Measurements from ENCODE around the gene SUPT3H.

SUPT3H gene

DNA sequence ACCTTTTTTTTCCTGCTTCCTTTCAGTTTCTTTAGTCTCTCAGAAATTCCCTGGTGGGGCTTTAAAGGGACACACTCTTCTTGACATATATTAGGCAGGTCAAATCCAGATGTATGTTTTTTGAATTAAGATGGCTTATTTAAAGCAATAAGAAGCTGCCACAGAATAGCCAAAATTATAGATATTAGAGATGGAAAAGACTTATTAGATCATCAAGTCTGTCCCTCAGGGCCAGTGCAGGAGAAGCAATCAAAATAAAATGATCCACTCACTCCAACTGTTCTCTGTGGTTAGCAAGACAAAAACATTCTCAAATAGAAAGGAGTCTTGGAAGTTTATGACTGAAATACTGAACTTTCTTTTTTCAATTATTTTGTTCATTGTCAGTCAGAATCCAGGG, 527.4 kb downstream of the SUPT3H start:
- Histone ChIP-seq H3K27ac (ENCODE audit: low read length) (no peak overlapping the region), H3K27me3 (ENCODE audit: control insufficient read depth in 1 of 2, insufficient read depth in 2 of 2, low read length in 2 of 2) (no peaks in the 10 kb centered on the region), H3K9me3 (ENCODE audit: control insufficient read depth in 2 of 2, low read length in 2 of 2) (no peaks in the 10 kb centered on the region), H3K4me3 (ENCODE audit: low read length in 2 of 2) (no peak overlapping the region), H3K36me3 (ENCODE audit: control insufficient read depth in 2 of 2, insufficient read depth in 2 of 2, low read length in 2 of 2) (no peaks in the 10 kb centered on the region), H3K4me1 (ENCODE audit: control insufficient read depth, insufficient read depth, low read length) (no peaks in the 10 kb centered on the region), H3K9ac (ENCODE audit: low read length in 2 of 2) (no peak overlapping the region)

DNA sequence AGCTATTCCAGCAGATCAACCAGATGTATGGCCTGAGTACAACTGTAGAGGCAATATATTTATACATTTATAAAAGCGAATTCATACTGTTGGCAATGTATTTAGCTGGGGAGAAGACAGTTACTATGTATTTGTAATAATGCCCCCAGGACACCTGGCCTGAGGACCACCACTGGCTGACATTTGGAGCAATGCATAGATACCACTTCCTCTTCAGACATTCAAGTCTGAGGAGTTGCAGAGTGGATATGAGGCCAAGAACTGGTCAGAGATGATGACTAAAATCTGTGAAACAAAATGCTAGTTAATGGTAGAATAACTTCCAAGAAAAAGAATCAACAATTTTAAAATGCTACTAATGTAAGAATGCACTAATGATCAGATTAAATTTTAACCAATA, 527.9 kb downstream of the SUPT3H start:
- H3K27me3 ChIP-seq (ENCODE audit: control insufficient read depth in 1 of 2, insufficient read depth in 2 of 2, low read length in 2 of 2), result no peaks in the 10 kb centered on the region
- no peaks in the 10 kb centered on the region for H3K9me3 ChIP-seq (ENCODE audit: control insufficient read depth in 2 of 2, low read length in 2 of 2)
- no peak overlapping the region for H3K27ac ChIP-seq (ENCODE audit: low read length)
- H3K4me3 ChIP-seq (ENCODE audit: low read length in 2 of 2), result no peak overlapping the region
- no peaks in the 10 kb centered on the region for H3K36me3 ChIP-seq (ENCODE audit: control insufficient read depth in 2 of 2, insufficient read depth in 2 of 2, low read length in 2 of 2)
- H3K4me1 ChIP-seq (ENCODE audit: control insufficient read depth, insufficient read depth, low read length), result no peaks in the 10 kb centered on the region
- no peak overlapping the region for H3K9ac ChIP-seq (ENCODE audit: low read length in 2 of 2)

DNA sequence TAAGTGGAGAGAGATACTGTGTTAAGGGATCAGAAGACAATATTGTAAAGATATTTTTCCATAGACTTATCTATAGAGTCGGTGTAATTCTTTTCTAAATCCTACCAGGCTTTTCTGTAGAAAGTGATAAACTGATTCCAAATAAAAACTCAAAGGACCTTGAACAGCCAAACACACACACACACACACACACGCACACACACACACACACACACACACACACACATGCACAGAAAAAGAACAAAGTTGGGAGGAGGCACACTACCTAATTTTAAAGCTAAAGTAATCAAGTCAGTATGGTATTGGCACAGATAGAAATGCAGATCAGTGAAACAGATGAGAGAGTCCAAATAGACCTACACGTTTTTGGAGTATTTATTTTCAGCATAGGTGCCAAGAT, 534.0 kb downstream of the SUPT3H start:
- no peak overlapping the region for H3K9ac ChIP-seq (ENCODE audit: low read length in 2 of 2)
- H3K9me3 ChIP-seq (ENCODE audit: control insufficient read depth in 2 of 2, low read length in 2 of 2), result no peaks in the 10 kb centered on the region
- no peaks in the 10 kb centered on the region for H3K36me3 ChIP-seq (ENCODE audit: control insufficient read depth in 2 of 2, insufficient read depth in 2 of 2, low read length in 2 of 2)
- no peak overlapping the region for H3K27ac ChIP-seq (ENCODE audit: low read length)
- no peak overlapping the region for H3K4me3 ChIP-seq (ENCODE audit: low read length in 2 of 2)
- no peaks in the 10 kb centered on the region for H3K4me1 ChIP-seq (ENCODE audit: control insufficient read depth, insufficient read depth, low read length)
- no peaks in the 10 kb centered on the region for H3K27me3 ChIP-seq (ENCODE audit: control insufficient read depth in 1 of 2, insufficient read depth in 2 of 2, low read length in 2 of 2)

DNA sequence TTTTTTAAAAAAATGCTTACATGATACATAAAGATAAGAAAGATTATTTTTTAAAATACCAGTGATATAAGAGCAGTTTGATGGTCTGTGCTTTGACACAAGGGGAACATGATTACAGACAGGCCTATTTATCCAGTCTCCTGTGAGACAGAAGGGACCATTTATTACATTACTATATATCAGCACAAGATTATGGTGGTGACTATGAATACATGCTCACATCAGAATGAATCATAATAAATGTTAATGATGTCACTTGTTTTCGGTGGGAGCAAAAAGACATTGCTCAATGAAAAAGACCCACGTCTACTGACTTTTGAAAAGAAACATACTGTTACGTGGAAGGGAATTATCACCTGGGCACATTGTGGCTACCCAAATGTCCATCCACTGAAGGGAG, 535.1 kb downstream of the SUPT3H start:
- Histone ChIP-seq H3K9me3 (ENCODE audit: control insufficient read depth in 2 of 2, low read length in 2 of 2) (no peaks in the 10 kb centered on the region), H3K9ac (ENCODE audit: low read length in 2 of 2) (no peak overlapping the region), H3K27ac (ENCODE audit: low read length) (no peak overlapping the region), H3K36me3 (ENCODE audit: control insufficient read depth in 2 of 2, insufficient read depth in 2 of 2, low read length in 2 of 2) (no peaks in the 10 kb centered on the region), H3K27me3 (ENCODE audit: control insufficient read depth in 1 of 2, insufficient read depth in 2 of 2, low read length in 2 of 2) (no peaks in the 10 kb centered on the region), H3K4me1 (ENCODE audit: control insufficient read depth, insufficient read depth, low read length) (no peaks in the 10 kb centered on the region), H3K4me3 (ENCODE audit: low read length in 2 of 2) (no peak overlapping the region)

DNA sequence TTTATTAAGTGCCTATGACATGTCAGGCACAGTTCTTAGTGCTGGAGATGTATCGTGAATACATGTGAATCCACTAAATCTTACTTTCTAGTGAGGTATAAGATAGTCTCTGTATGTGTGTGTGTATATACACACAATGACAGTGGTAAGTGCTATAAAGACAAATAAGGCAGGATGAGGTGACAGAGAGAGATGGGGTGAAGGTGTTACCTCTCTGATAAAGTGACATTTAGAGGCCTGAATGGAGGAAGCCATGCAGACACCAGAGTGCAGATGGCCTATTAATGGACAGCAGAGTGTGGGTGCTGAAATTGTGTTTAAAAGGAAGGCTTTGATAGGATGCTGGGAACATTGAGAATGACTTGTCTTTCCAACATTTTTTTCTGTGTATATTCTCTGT, 535.9 kb downstream of the SUPT3H start:
- Histone ChIP-seq H3K36me3 (ENCODE audit: control insufficient read depth in 2 of 2, insufficient read depth in 2 of 2, low read length in 2 of 2) (no peaks in the 10 kb centered on the region), H3K9ac (ENCODE audit: low read length in 2 of 2) (no peak overlapping the region), H3K4me3 (ENCODE audit: low read length in 2 of 2) (no peak overlapping the region), H3K4me1 (ENCODE audit: control insufficient read depth, insufficient read depth, low read length) (no peaks in the 10 kb centered on the region), H3K27me3 (ENCODE audit: control insufficient read depth in 1 of 2, insufficient read depth in 2 of 2, low read length in 2 of 2) (no peaks in the 10 kb centered on the region), H3K27ac (ENCODE audit: low read length) (no peak overlapping the region), H3K9me3 (ENCODE audit: control insufficient read depth in 2 of 2, low read length in 2 of 2) (no peaks in the 10 kb centered on the region)

DNA sequence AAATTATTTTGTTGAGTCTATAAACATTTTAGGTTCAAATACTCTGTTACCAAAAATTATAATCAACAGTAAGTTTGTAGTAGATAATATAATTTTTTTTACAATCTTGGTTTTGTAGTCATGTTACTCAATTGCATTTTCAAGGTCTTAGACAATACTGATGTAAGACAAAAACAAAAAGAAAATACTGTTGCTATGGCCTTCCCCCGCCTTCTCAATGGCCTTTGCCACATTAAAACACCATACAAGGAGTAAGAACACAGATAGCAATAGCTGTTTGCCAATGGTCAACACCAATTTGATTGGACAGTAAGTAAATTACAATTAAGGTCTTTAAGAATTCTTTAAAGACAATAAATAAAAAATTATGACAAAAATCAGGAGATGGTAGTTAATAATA, 540.0 kb downstream of the SUPT3H start:
- no peak overlapping the region for H3K9ac ChIP-seq (ENCODE audit: low read length in 2 of 2)
- no peaks in the 10 kb centered on the region for H3K27me3 ChIP-seq (ENCODE audit: control insufficient read depth in 1 of 2, insufficient read depth in 2 of 2, low read length in 2 of 2)
- H3K9me3 ChIP-seq (ENCODE audit: control insufficient read depth in 2 of 2, low read length in 2 of 2), result no peaks in the 10 kb centered on the region
- no peaks in the 10 kb centered on the region for H3K36me3 ChIP-seq (ENCODE audit: control insufficient read depth in 2 of 2, insufficient read depth in 2 of 2, low read length in 2 of 2)
- H3K4me3 ChIP-seq (ENCODE audit: low read length in 2 of 2), result no peak overlapping the region
- H3K27ac ChIP-seq (ENCODE audit: low read length), result no peak overlapping the region
- H3K4me1 ChIP-seq (ENCODE audit: control insufficient read depth, insufficient read depth, low read length), result no peaks in the 10 kb centered on the region

DNA sequence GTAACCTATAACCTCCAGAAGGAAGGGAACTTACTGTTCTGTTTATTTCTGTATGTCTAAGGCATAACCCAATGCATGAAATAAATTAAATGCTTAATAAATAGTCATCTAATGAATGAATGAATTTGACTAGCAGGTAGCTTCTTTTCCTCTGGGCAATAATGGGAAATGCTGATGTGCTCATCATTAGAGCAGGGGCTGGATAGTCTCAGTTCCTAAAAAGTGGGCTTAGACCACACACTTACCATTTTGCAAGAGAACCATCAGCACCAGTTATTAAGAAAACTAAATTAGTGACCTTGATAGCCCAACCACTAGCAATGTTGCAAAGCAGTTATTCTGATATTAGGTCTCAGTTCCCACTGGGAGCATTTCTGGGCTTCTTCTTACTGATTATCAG, 540.5 kb downstream of the SUPT3H start:
- Histone ChIP-seq H3K4me1 (ENCODE audit: control insufficient read depth, insufficient read depth, low read length) (no peaks in the 10 kb centered on the region), H3K9ac (ENCODE audit: low read length in 2 of 2) (no peak overlapping the region), H3K9me3 (ENCODE audit: control insufficient read depth in 2 of 2, low read length in 2 of 2) (no peaks in the 10 kb centered on the region), H3K27me3 (ENCODE audit: control insufficient read depth in 1 of 2, insufficient read depth in 2 of 2, low read length in 2 of 2) (no peaks in the 10 kb centered on the region), H3K27ac (ENCODE audit: low read length) (no peak overlapping the region), H3K36me3 (ENCODE audit: control insufficient read depth in 2 of 2, insufficient read depth in 2 of 2, low read length in 2 of 2) (no peaks in the 10 kb centered on the region), H3K4me3 (ENCODE audit: low read length in 2 of 2) (no peak overlapping the region)

DNA sequence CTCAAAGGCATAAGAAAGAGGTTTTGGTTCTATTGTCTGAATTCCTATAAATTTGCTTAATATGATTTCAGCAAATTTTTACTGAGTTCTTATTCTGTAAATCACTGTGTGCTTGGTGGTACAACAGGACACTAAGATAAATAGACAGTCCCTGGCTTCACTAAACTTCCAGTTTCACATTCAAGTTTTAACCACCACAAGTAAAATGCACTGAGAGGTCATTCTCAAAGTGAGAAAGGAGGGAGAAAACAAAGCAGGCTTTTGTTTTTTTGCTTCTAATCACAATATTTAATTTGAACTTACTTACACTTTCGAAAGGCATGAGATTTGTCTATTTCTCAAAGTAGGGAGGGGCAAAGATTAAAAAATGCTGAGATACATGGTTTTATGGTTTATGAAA, 544.5 kb downstream of the SUPT3H start:
- Histone ChIP-seq H3K36me3 (ENCODE audit: control insufficient read depth in 2 of 2, insufficient read depth in 2 of 2, low read length in 2 of 2) (no peaks in the 10 kb centered on the region), H3K27me3 (ENCODE audit: control insufficient read depth in 1 of 2, insufficient read depth in 2 of 2, low read length in 2 of 2) (no peaks in the 10 kb centered on the region), H3K9ac (ENCODE audit: low read length in 2 of 2) (no peak overlapping the region), H3K9me3 (ENCODE audit: control insufficient read depth in 2 of 2, low read length in 2 of 2) (no peaks in the 10 kb centered on the region), H3K27ac (ENCODE audit: low read length) (no peak overlapping the region), H3K4me3 (ENCODE audit: low read length in 2 of 2) (no peak overlapping the region), H3K4me1 (ENCODE audit: control insufficient read depth, insufficient read depth, low read length) (no peaks in the 10 kb centered on the region)

DNA sequence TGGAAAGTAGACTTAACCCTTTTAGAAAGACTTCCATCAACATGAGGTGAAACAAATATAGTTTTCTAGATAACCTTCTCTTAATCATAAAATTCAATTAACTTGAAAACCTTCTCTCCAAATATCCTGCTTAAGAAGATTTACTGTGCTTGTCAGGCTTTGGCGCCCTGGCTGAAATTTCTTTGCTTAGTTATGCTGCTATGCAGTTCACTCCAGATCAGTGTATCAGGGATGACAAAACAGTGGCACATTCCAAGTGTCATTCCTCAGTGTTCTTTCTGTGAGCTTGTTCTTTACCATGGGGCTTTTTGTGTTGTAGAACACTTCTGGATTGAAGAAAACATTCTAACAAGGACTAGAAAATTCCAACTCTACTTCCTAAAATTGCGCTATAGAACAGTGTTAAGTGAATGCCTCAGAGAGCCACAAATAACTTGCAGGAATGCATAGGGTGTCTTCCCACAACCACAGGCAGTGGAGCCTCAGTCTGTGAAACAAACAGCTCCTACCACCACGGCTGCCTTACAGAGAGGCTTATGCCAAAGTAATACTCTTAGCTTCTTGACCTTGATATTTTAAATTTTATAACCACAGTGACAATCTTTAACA, 546.6 kb downstream of the SUPT3H start:
- Histone ChIP-seq H3K9me3 (ENCODE audit: control insufficient read depth in 2 of 2, low read length in 2 of 2) (no peaks in the 10 kb centered on the region), H3K4me3 (ENCODE audit: low read length in 2 of 2) (no peak overlapping the region), H3K9ac (ENCODE audit: low read length in 2 of 2) (no peak overlapping the region), H3K27me3 (ENCODE audit: control insufficient read depth in 1 of 2, insufficient read depth in 2 of 2, low read length in 2 of 2) (no peaks in the 10 kb centered on the region), H3K27ac (ENCODE audit: low read length) (no peak overlapping the region), H3K4me1 (ENCODE audit: control insufficient read depth, insufficient read depth, low read length) (no peaks in the 10 kb centered on the region), H3K36me3 (ENCODE audit: control insufficient read depth in 2 of 2, insufficient read depth in 2 of 2, low read length in 2 of 2) (no peaks in the 10 kb centered on the region)

DNA sequence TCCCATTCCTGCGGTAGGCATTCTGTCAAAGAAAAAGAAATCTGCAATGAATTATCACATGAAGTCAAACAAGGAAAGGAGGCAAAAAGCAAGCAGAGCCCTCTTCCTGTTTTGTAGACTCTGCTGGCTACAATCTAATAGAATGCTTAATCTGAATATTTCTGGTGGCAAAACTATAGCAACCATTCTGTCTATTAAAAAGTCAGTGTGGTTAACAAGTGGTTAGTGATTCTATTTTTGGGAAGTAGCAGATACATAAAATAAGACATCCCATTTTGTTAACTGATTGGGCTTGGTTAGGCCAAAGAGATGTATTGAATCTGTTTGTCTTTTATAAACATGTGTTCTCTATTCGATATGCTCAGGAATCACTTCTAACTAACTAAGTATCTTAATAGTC, 547.9 kb downstream of the SUPT3H start:
- H3K4me1 ChIP-seq (ENCODE audit: control insufficient read depth, insufficient read depth, low read length), result no peaks in the 10 kb centered on the region
- no peaks in the 10 kb centered on the region for H3K9me3 ChIP-seq (ENCODE audit: control insufficient read depth in 2 of 2, low read length in 2 of 2)
- no peaks in the 10 kb centered on the region for H3K36me3 ChIP-seq (ENCODE audit: control insufficient read depth in 2 of 2, insufficient read depth in 2 of 2, low read length in 2 of 2)
- H3K27ac ChIP-seq (ENCODE audit: low read length), result no peak overlapping the region
- no peak overlapping the region for H3K9ac ChIP-seq (ENCODE audit: low read length in 2 of 2)
- H3K4me3 ChIP-seq (ENCODE audit: low read length in 2 of 2), result no peak overlapping the region
- no peaks in the 10 kb centered on the region for H3K27me3 ChIP-seq (ENCODE audit: control insufficient read depth in 1 of 2, insufficient read depth in 2 of 2, low read length in 2 of 2)

DNA sequence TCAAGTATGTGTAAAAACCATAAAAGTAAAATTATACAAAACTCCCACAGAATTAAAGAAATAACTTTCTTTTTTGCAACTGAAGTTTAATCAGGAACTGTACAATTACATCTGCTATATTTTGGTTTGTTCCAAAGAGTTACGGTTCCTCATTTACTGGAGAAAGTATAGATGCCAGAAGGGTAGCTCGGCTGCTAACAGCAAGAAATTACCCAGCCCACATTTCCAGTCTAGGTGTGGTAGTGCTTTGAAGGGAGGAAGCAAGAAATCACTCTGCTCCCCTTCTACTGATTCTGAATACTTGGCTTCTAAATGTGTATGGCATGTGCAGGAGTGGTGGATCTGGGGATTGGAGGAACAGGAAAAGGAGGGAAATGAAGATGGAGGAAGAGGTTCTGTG, 549.0 kb downstream of the SUPT3H start:
- Histone ChIP-seq H3K27ac (ENCODE audit: low read length) (no peak overlapping the region), H3K27me3 (ENCODE audit: control insufficient read depth in 1 of 2, insufficient read depth in 2 of 2, low read length in 2 of 2) (no peaks in the 10 kb centered on the region), H3K4me1 (ENCODE audit: control insufficient read depth, insufficient read depth, low read length) (no peaks in the 10 kb centered on the region), H3K9ac (ENCODE audit: low read length in 2 of 2) (no peak overlapping the region), H3K36me3 (ENCODE audit: control insufficient read depth in 2 of 2, insufficient read depth in 2 of 2, low read length in 2 of 2) (no peaks in the 10 kb centered on the region), H3K4me3 (ENCODE audit: low read length in 2 of 2) (no peak overlapping the region), H3K9me3 (ENCODE audit: control insufficient read depth in 2 of 2, low read length in 2 of 2) (no peaks in the 10 kb centered on the region)
